GM23248 (cell line): ENCODE data around the gene KCTD3. TPM values are rescaled to one million over a fixed set of nuclear protein-coding genes. Genes with fewer than 3 reads are reported as not detected.

Experiments used
- DNase-seq: peaks from one replicate; pipeline ENCODE4 v3.0.0-alpha.2; 2015
- H2AFZ ChIP-seq: fragments of 200-600 bp; sonication (generic); 2 replicates; pipeline ENCODE4 v1.6.1; 2016; ENCODE audit warnings: antibody characterized with exemption
- H3F3A ChIP-seq: fragments of 200-600 bp; sonication (generic); 2 replicates; pipeline ENCODE4 v1.6.1; 2016; ENCODE audit warnings: mild to moderate bottlenecking, antibody characterized with exemption, mixed run types; ENCODE audit not compliant: insufficient read depth
- H3K27ac ChIP-seq: fragments of 200-600 bp; sonication (generic); 2 replicates; pipeline ENCODE4 v1.5.1; 2016; ENCODE audit warnings: mild to moderate bottlenecking
- H3K27me3 ChIP-seq: fragments of 200-600 bp; sonication (generic); replicated peaks from 2 replicates; pipeline ENCODE4 v1.6.1; 2016; ENCODE audit warnings: mild to moderate bottlenecking; ENCODE audit not compliant: insufficient read depth
- H3K36me3 ChIP-seq: fragments of 200-600 bp; sonication (generic); 2 replicates; pipeline ENCODE4 v1.6.1; 2016; ENCODE audit warnings: low read depth, mild to moderate bottlenecking
- H3K4me1 ChIP-seq: fragments of 200-600 bp; sonication (generic); 2 replicates; pipeline ENCODE4 v1.6.1; 2016; ENCODE audit warnings: mild to moderate bottlenecking; ENCODE audit not compliant: insufficient read depth
- H3K4me2 ChIP-seq: fragments of 200-600 bp; sonication (generic); one replicate; pipeline ENCODE4 v1.6.1; 2016; ENCODE audit warnings: mild to moderate bottlenecking; ENCODE audit not compliant: unreplicated experiment
- H3K4me3 ChIP-seq: fragments of 200-600 bp; sonication (generic); 2 replicates; pipeline ENCODE4 v1.5.1; 2016; ENCODE audit warnings: mild to moderate bottlenecking
- H3K79me2 ChIP-seq: fragments of 200-600 bp; sonication (generic); 2 replicates; pipeline ENCODE4 v1.6.1; 2016; ENCODE audit warnings: mild to moderate bottlenecking; ENCODE audit not compliant: insufficient read depth
- H3K9ac ChIP-seq: fragments of 200-600 bp; sonication (generic); 2 replicates; pipeline ENCODE4 v1.6.1; 2016; ENCODE audit warnings: mild to moderate bottlenecking
- H3K9me2 ChIP-seq: fragments of 200-600 bp; sonication (generic); 2 replicates; pipeline ENCODE4 v1.6.1; 2016; ENCODE audit warnings: mixed run types, mild to moderate bottlenecking, moderate library complexity; ENCODE audit not compliant: insufficient read depth
- H3K9me3 ChIP-seq: fragments of 200-600 bp; sonication (generic); one replicate; pipeline ENCODE4 v1.6.1; 2017; ENCODE audit warnings: low read depth
- H4K20me1 ChIP-seq: fragments of 200-600 bp; sonication (generic); 2 replicates; pipeline ENCODE4 v1.6.0; 2016; ENCODE audit not compliant: insufficient read depth
- EZH2 ChIP-seq: fragments of 200-600 bp; sonication (generic); IDR thresholded peaks from 2 replicates; pipeline ENCODE4 v1.6.1; 2018; ENCODE audit warnings: antibody characterized with exemption, mild to moderate bottlenecking; ENCODE audit not compliant: insufficient read depth, poor library complexity, severe bottlenecking
- EZH2phosphoT487 ChIP-seq: fragments of 200-600 bp; sonication (generic); IDR thresholded peaks from 2 replicates; pipeline ENCODE4 v1.6.1; 2018; ENCODE audit warnings: antibody characterized with exemption, moderate library complexity, mild to moderate bottlenecking, low read depth; ENCODE audit not compliant: insufficient read depth
- WGBS, 2 experiments: methylation state at CpG; one replicate each; pipeline ENCODE4 v1.1.6; 2015 to 2017; ENCODE audit warnings: low lambda C conversion rate in 2 of 2, low coverage in 1 of 2; ENCODE audit errors: missing lambda C conversion rate in 2 of 2; 5-methylcytosine and 5-hydroxymethylcytosine counted together
- in situ Hi-C: fragments of 300-500 bp; cut with MboI; formaldehyde crosslinking; loops from 2 replicates; pipeline ENCODE4 v1.15.0; 2020
- polyA plus RNA-seq: library from polyadenylated mRNA; unstranded; fragments of >200 nt; fragmentation: Nextera tagmentation; extraction: Ambion mirVana; gene quantifications from 2 replicates; pipeline ENCODE4 v1.2.1, GENCODE V29; 2016
- total RNA-seq: library from RNA; depleted of rRNA; stranded (reverse); fragments of >200 nt; shearing (Covaris generic); gene quantifications from 2 replicates; pipeline ENCODE4 v1.2.3, GENCODE V29; 2014

KCTD3 gene
- total and polyA plus RNA-seq, 2 experiments from 2014 or later = 17.5 to 32.0 TPM

DNA sequence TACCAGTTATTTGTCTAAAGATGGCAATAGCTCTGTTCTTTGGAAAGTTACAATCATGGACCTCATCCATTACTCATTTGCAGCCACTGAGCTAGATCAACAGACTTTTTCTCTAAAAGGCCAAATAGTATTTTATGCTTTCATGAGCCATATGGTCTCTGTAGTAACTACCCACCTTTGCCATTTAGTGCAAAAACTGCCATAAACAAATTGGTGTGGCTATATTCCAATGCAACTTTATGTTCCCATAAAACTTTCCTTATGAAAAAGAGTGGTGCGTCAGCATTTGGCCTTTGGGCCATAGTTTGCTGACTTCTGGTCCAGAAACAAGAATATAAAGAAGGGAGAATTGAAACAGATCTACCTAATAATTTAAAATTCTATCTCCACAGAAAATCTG lies 20.1 kb upstream of the KCTD3 start:
- Histone ChIP-seq H3K27ac (no peak overlapping the region), H3K4me1 (peaks cover 9% of the 10 kb centered on the region; the same call in 1 of the 2 replicates), H3K9me2 (no peaks in the 10 kb centered on the region), H3K4me2 (no peak overlapping the region), H3K9me3 (no peaks in the 10 kb centered on the region), H2AFZ (no peak overlapping the region), H3K4me3 (no peak overlapping the region), H3K36me3 (no peaks in the 10 kb centered on the region), H4K20me1 (no peaks in the 10 kb centered on the region), H3F3A (peaks cover 12% of the 10 kb centered on the region; the same call in 1 of the 2 replicates), H3K9ac (no peak overlapping the region), H3K79me2 (no peaks in the 10 kb centered on the region), H3K27me3 (no peaks in the 10 kb centered on the region)
- WGBS, 2 experiments = 97% methylated on average over 1 of the region's 1 CpG
- TF ChIP-seq EZH2 (no peak), EZH2phosphoT487 (no peak)
- no peak for DNase-seq
- in situ Hi-C loops = loop anchor here (25.0 kb wide), 2 partner anchors 1210 to 1335 kb away; no protein-coding TSS in a partner anchor

DNA sequence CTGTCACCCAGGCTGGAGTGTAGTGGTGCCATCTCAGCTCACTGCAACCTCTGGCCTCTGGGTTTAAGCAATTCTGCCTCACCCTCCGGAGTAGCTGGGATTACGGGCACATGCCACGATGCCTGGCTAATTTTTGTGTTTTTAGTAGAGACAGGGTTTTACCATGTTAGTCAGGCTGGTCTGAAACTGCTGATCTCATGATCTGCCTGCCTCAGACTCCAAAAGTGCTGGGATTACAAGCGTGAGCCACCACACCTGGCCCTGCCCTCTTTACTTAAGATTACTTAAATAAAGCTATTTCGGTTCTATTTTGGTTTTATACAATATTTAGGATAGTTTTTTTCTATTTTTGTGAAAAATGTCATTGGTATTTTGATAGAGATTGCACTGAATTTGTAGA lies 15.3 kb upstream of the KCTD3 start:
- Histone ChIP-seq H3K27me3 (no peaks in the 10 kb centered on the region), H3K36me3 (no peaks in the 10 kb centered on the region), H4K20me1 (no peaks in the 10 kb centered on the region), H2AFZ (no peak overlapping the region), H3K9me2 (no peaks in the 10 kb centered on the region), H3K9ac (no peak overlapping the region), H3K4me2 (no peak overlapping the region), H3K79me2 (no peaks in the 10 kb centered on the region), H3K4me3 (no peak overlapping the region), H3K4me1 (no peaks in the 10 kb centered on the region), H3F3A (no peaks in the 10 kb centered on the region), H3K27ac (no peak overlapping the region), H3K9me3 (no peaks in the 10 kb centered on the region)
- TF ChIP-seq EZH2phosphoT487 (no peak), EZH2 (no peak)
- 82 to 85% methylated on average over 5 of the region's 5 CpGs for whole genome bisulfite sequencing, 2 experiments
- in situ Hi-C loops = no loop called here
- DNase-seq = no peak

GRCh38 chr1:215554865-215555264 lies 12.2 kb upstream of the KCTD3 start:
- H3K4me1 ChIP-seq = no peaks in the 10 kb centered on the region
- no peaks in the 10 kb centered on the region for H3F3A ChIP-seq
- no peaks in the 10 kb centered on the region for H3K79me2 ChIP-seq
- DNase-seq = no peak
- no peak overlapping the region for H3K4me3 ChIP-seq
- no peaks in the 10 kb centered on the region for H3K9me3 ChIP-seq
- H3K9me2 ChIP-seq = no peaks in the 10 kb centered on the region
- TF ChIP-seq EZH2phosphoT487 (no peak), EZH2 (no peak)
- no peaks in the 10 kb centered on the region for H3K27me3 ChIP-seq
- no peaks in the 10 kb centered on the region for H3K36me3 ChIP-seq
- no peak overlapping the region for H3K27ac ChIP-seq
- H3K9ac ChIP-seq = no peak overlapping the region
- H4K20me1 ChIP-seq = no peaks in the 10 kb centered on the region
- no peak overlapping the region for H2AFZ ChIP-seq
- in situ Hi-C loops = no loop called here
- 36 to 43% methylated on average over 1 of the region's 1 CpG for WGBS, 2 experiments
- no peak overlapping the region for H3K4me2 ChIP-seq

GRCh38 chr1:215555531-215555930 lies 11.6 kb upstream of the KCTD3 start:
- Histone ChIP-seq H3K4me2 (no peak overlapping the region), H3K9me3 (peaks cover 2% of the 10 kb centered on the region), H3K79me2 (no peaks in the 10 kb centered on the region), H3K4me1 (no peaks in the 10 kb centered on the region), H3K27ac (no peak overlapping the region), H3K9me2 (no peaks in the 10 kb centered on the region), H3K36me3 (no peaks in the 10 kb centered on the region), H3K9ac (no peak overlapping the region), H4K20me1 (no peaks in the 10 kb centered on the region), H3K4me3 (no peak overlapping the region), H2AFZ (no peak overlapping the region), H3K27me3 (no peaks in the 10 kb centered on the region), H3F3A (no peaks in the 10 kb centered on the region)
- in situ Hi-C loops = no loop called here
- no peak for TF ChIP-seq EZH2
- TF ChIP-seq EZH2phosphoT487 = no peak
- DNase-seq = no peak
- 34 to 54% methylated on average over 1 of the region's 1 CpG for WGBS, 2 experiments

GRCh38 chr1:215556996-215557395 lies 10.1 kb upstream of the KCTD3 start:
- H4K20me1 ChIP-seq = no peaks in the 10 kb centered on the region
- WGBS, 2 experiments = 66 to 74% methylated on average over 2 of the region's 2 CpGs
- in situ Hi-C loops = no loop called here

More at GRCh38 chr1:215556996-215557395, 10.1 kb upstream of the KCTD3 start:
- TF ChIP-seq EZH2 (no peak), EZH2phosphoT487 (no peak)
- H3K9ac ChIP-seq = no peak overlapping the region
- DNase-seq = no peak
- no peaks in the 10 kb centered on the region for H3K79me2 ChIP-seq
- peaks cover 5% of the 10 kb centered on the region for H3K9me3 ChIP-seq
- no peak overlapping the region for H2AFZ ChIP-seq
- H3K27me3 ChIP-seq = no peaks in the 10 kb centered on the region
- H3K36me3 ChIP-seq = no peaks in the 10 kb centered on the region
- H3K4me2 ChIP-seq = no peak overlapping the region
- H3K4me3 ChIP-seq = no peak overlapping the region
- no peak overlapping the region for H3K27ac ChIP-seq
- no peaks in the 10 kb centered on the region for H3F3A ChIP-seq
- H3K4me1 ChIP-seq = no peaks in the 10 kb centered on the region
- H3K9me2 ChIP-seq = no peaks in the 10 kb centered on the region
